GM19238 (cell line): ENCODE results near the gene GDA.
A peak's percentile ranks its signal among the peaks of the same experiment; 100 is the strongest.

Source experiments
- DNase-seq: peaks from one replicate; pipeline ENCODE4 v3.0.0; 2011; ENCODE audit warnings: low spot score; ENCODE audit not compliant: insufficient read length

GDA gene

GRCh38 chr9:72150127-72150526 is 887 bp downstream of the GDA start:
- no peak for DNase-seq

GRCh38 chr9:72150661-72151060 is 1.4 kb downstream of the GDA start:
- no peak for DNase-seq

- DNase-seq: no peak
These were observed 1.9 kb downstream of the GDA start for GRCh38 chr9:72151104-72151503.

- DNase-seq: peak; percentile 32
These were observed 5.4 kb downstream of the GDA start for GRCh38 chr9:72154468-72155285.

- DNase-seq: no peak
These were observed 6.1 kb downstream of the GDA start for GRCh38 chr9:72155301-72155700.

- no peak for DNase-seq
These were observed 7.3 kb downstream of the GDA start for GRCh38 chr9:72156586-72156985.

GRCh38 chr9:72158680-72159079 is 9.4 kb downstream of the GDA start:
- DNase-seq: no peak

GRCh38 chr9:72160446-72161123 is 11.3 kb downstream of the GDA start:
- no peak for DNase-seq

GRCh38 chr9:72165326-72165725 is 16.1 kb downstream of the GDA start:
- DNase-seq: no peak

- DNase-seq: no peak
These were observed 16.7 kb downstream of the GDA start for GRCh38 chr9:72165821-72166547.

GRCh38 chr9:72168075-72168474 is 18.8 kb downstream of the GDA start:
- no peak for DNase-seq

- no peak for DNase-seq
These were observed 19.9 kb downstream of the GDA start for GRCh38 chr9:72169178-72169577.

- no peak for DNase-seq
These were observed 23.8 kb downstream of the GDA start for GRCh38 chr9:72173080-72173479.

- DNase-seq: no peak
These were observed 36.3 kb downstream of the GDA start for GRCh38 chr9:72185561-72185960.

GRCh38 chr9:72187121-72187695 is 38.0 kb downstream of the GDA start:
- no peak for DNase-seq

GRCh38 chr9:72188232-72188631 is 39.0 kb downstream of the GDA start:
- no peak for DNase-seq

- no peak for DNase-seq
These were observed 44.2 kb downstream of the GDA start for GRCh38 chr9:72193478-72193881.

GRCh38 chr9:72199238-72199637 is 50.0 kb downstream of the GDA start:
- DNase-seq: no peak

GRCh38 chr9:72200452-72200851 is 51.2 kb downstream of the GDA start:
- DNase-seq: no peak

GRCh38 chr9:72202009-72202408 is 52.8 kb downstream of the GDA start:
- no peak for DNase-seq

GRCh38 chr9:72203205-72203803 is 54.1 kb downstream of the GDA start:
- DNase-seq: peak; percentile 28
